GM12875 (cell line): ENCODE data around the gene NOVA1.

Experiments used
- H3K4me3 ChIP-seq: one replicate; pipeline ENCODE4 v1.5.1; 2011; ENCODE audit warnings: low read depth, low read length, control low read depth
- CTCF ChIP-seq: IDR thresholded peaks from 2 replicates; pipeline ENCODE4 v1.5.1; 2011; ENCODE audit warnings: low read depth, mild to moderate bottlenecking, control low read depth, inconsistent platforms, low read length, moderate library complexity, borderline replicate concordance; ENCODE audit not compliant: insufficient read depth

The NOVA1 gene

GRCh38 chr14:26531894-26532293, 65.9 kb downstream of the NOVA1 start:
- TF ChIP-seq CTCF = no peak
- no peak overlapping the region for H3K4me3 ChIP-seq

- no peak for TF ChIP-seq CTCF
- H3K4me3 ChIP-seq = no peak overlapping the region
These were observed 69.2 kb downstream of the NOVA1 start for GRCh38 chr14:26528415-26529182.

- TF ChIP-seq CTCF = no peak
- H3K4me3 ChIP-seq = no peak overlapping the region
These were observed 70.7 kb downstream of the NOVA1 start for GRCh38 chr14:26527095-26527494.

DNA sequence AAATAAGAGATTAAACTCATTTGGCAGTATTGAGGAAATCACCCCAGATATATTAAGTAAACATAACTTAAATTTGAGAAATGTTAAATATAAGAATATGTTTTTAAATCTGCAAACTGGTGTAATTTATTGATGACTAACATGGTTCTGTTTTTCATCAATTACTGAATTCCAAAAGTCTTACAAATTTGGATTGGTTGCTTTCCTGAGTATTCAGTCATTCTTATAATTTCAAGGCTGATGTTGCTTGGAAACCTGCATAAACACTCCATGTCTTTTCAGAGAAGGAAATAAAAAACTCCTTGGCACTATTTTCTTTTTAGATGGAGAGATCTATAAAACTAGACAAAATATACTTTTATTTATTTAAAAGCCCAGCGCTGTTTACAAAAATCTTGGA, 71.7 kb downstream of the NOVA1 start:
- no peak overlapping the region for H3K4me3 ChIP-seq
- TF ChIP-seq CTCF = no peak

GRCh38 chr14:26525085-26525484, 72.7 kb downstream of the NOVA1 start:
- H3K4me3 ChIP-seq = no peak overlapping the region
- no peak for TF ChIP-seq CTCF

DNA sequence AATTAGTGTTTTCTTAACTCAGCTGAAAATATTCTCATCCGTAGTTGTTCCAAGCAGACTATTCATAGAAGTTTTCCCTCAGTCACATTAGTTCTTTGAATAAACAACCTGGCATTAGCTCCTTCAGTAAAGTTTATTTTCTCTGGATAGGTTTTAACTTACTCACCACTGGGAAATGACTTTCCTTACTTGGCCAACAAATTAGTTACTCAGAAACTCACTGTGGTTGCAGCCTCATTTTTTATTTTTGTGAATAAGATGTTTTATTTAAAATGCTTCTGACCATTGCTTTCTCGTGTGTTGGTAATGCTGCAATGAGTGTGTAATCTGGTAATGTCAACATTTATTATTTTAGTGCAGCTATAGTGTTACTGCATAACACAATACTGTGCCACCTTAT, 74.9 kb downstream of the NOVA1 start:
- H3K4me3 ChIP-seq = no peak overlapping the region
- TF ChIP-seq CTCF = no peak

GRCh38 chr14:26517771-26518170, 80.1 kb downstream of the NOVA1 start:
- TF ChIP-seq CTCF = no peak

More at GRCh38 chr14:26517771-26518170, 80.1 kb downstream of the NOVA1 start:
- H3K4me3 ChIP-seq = no peak overlapping the region
